ENCODE data around the gene NPFF.

- no peak for TF ChIP-seq POLR2A (IDR thresholded peaks at IDR 0.05)
- TF ChIP-seq CTCF (IDR thresholded peaks at IDR 0.05), result no peak
- no peak for TF ChIP-seq POLR2AphosphoS5 (IDR thresholded peaks at IDR 0.05)
Observed at GRCh38 chr12:53485955-53486735, 21.1 kb downstream of the NPFF start.
